Testis (tissue), 2 donors: ENCODE data around the gene SEMG2.

Experiments used
- CTCF ChIP-seq, 3 experiments: fragments of 450-650 bp in 2 of 3; fragments of 200-600 bp in 1 of 3; sonication (generic) in 1 of 3; IDR thresholded peaks; one replicate each; pipeline ENCODE4 v1.5.1; 2016 to 2019; ENCODE audit warnings: antibody characterized with exemption in 3 of 3, mild to moderate bottlenecking in 2 of 3, moderate library complexity in 1 of 3
- POLR2A ChIP-seq: fragments of 450-650 bp; IDR thresholded peaks from one replicate; pipeline ENCODE4 v1.6.1; 2017; ENCODE audit warnings: antibody characterized with exemption, mild to moderate bottlenecking, moderate library complexity

GRCh38 chr20:45173522-45173921 lies 47.7 kb upstream of the SEMG2 start:
- no peak for TF ChIP-seq CTCF (IDR thresholded peaks at IDR 0.05)
- no peak for TF ChIP-seq POLR2A
